LHCN-M2 (cell line): Measurements from ENCODE around the gene GLT8D2. TPM values are rescaled to one million over a fixed set of nuclear protein-coding genes. Genes with fewer than 3 reads are reported as not detected.
"Not testable (repeated sequence)": the region's sequence is repeated elsewhere in the genome, so short reads cannot be mapped to it uniquely, and the experiment has no call there.

Source experiments
- DNase-seq: peaks from one replicate; pipeline ENCODE4 v3.0.0-alpha.2; 2012; ENCODE audit warnings: low read depth
- total RNA-seq: library from RNA; depleted of rRNA; stranded (reverse); fragments of >200 nt; gene quantifications from 2 replicates; pipeline ENCODE4 v1.2.3, GENCODE V29; 2014

GLT8D2 gene
- total RNA-seq, 1 experiment from 2014 or later = 42.0 TPM

DNA sequence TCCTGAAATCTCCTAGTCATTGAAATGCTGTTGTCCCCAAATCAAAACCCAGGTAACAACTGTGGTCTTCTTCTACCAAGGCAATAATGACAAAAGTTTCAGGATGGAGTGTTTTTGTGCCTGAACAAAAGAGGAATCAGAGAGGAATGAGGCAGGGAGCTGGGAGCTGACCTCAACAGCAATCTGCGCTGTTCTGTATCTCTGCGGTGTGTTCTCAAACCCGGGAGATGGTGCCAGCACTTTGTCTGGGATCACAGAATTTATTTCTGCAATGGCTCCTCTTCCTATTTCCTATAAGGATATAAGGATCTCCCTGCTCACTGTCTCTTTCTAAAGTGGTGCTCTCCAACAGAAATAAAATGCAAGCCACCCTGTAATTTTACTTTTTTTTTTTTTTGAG, 449 bp upstream of the GLT8D2 start:
- no peak for DNase-seq

DNA sequence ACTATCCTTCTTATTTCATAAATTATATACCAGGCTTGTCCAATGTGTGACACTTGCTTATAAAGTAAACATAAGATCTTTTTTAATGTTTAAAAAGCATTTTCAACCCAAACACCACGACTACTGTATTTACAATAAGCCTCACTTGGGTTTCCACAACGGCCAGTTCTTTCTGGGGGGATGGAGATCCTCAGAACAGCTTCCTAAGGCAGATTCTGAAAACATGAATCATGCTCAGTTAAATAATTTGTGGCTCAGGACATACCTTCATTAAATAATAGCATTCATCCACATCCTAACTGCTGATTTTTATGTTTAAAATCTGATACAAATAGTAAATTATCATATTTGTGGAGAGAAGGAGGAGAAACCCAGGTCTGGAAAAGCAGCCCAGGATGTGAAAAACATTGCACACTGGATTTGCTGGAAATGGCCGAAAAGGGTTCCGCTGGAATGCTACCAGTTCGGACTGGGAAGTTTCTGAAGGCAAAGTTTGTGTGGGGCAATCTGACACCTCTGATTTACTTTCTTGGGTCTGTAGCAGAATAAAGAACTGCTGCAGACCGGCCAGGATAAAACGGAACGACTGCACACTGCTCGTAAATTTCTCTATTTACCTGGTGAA, 597 bp downstream of the GLT8D2 start:
- peak; percentile 54 for DNase-seq

DNA sequence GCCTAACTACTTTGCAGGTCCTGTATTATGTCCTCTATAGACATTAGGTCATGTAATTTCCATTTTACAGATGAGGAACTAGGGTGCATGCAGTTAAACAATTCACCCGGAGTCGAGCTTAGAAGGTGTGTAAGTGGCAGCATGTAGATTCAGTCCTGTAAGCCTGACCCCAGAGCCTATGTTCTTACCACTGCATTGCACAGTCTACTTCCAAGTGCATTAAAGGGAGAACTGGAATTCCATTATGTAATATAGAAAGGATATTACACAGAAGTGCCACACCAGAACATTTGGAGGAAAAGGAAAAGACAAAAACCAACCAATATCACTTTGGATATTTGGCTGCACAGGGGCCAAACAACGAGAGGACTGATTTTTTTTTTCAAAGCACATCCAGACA, 1.2 kb downstream of the GLT8D2 start:
- no peak for DNase-seq

GRCh38 chr12:104048162-104048561, 1.8 kb downstream of the GLT8D2 start:
- DNase-seq = no peak

DNA sequence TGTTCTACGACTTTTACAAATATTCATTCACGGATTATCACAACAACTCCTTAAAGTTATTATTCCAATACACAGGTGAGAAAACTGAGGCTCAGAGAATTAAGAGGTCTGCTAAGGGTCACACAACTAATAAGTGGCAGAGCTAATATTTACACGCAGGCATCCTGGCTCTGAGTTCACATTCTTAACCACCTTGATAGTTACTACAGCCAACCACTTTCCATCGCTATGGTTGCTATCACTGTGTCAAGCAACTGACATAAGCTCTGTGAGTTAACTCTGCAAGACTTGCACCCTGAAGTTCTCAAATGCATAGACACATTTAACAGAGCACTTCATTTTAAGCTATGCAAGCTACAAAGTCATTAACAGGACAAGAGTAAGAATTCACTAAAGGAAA, 3.7 kb downstream of the GLT8D2 start:
- DNase-seq = no peak

DNA sequence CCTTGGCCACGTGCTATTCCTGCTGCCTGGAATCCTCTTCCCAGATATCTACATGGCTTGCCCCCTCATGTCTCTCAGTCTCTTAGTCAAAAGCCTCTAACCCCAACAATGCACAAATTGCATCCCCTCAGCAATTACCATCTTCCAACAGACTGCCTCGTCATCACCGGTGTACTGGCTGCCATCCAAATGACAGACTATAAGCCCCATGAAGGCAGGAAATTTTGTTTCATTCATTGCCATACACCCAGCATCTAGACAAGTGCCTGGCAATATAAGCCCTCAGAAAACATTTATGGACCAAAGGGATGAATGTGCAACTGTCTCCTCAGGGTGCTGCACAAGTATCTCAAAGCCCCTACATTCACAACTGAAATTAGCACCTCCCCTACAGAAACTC, 5.8 kb downstream of the GLT8D2 start:
- no peak for DNase-seq

DNA sequence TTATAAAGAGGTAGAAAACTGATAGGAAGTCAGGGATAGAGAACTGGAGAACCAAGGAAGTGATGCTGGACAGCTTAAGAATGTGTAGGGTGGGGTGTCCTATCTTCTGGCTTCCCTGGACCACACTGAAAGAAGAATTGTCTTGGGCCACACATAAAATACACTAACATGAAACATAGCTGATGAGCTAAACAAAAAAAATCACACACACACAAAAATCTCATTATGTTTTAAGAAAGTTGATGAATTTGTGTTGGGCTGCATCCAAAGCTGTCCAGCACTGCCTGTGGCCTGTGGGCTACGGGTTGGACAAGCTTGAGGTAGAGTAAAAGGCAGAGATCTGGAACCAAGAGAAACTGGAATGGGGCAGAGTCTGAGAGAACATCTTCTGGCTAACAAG, 7.4 kb downstream of the GLT8D2 start:
- no peak for DNase-seq

GRCh38 chr12:104039769-104040168, 10.2 kb downstream of the GLT8D2 start:
- not testable (repeated sequence) for DNase-seq

DNA sequence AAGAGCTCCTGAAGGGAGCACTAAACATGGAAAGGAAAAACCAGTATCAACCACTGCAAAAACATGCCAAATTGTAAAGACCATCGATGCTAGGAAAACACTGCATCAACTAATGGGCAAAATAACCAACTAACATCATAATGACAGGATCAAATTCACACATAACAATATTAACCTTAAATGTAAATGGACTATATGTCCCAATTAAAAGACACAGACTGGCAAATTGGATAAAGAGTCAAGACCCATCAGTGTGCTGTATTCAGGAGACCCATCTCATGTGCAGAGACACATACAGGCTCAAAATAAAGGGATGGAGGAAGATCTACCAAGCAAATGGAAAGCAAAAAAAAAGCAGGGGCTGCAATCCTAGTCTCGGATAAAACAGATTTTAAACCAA, 13.8 kb downstream of the GLT8D2 start:
- DNase-seq = not testable (repeated sequence)

DNA sequence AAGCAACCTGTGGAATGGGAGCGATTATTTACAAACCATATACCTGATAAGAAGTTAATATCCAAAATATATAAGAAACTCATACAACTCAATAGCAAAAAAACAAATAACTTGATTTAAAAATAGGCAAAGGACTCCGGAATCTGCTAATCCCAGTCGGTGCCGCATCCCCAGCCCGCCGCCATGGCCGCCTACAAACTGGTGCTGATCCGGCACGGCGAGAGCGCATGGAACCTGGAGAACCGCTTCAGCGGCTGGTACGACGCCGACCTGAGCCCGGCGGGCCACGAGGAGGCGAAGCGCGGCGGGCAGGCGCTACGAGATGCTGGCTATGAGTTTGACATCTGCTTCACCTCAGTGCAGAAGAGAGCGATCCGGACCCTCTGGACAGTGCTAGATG, 19.4 kb downstream of the GLT8D2 start:
- not testable (repeated sequence) for DNase-seq

- no peak for DNase-seq
Observed at GRCh38 chr12:104026841-104027599, 23.0 kb downstream of the GLT8D2 start.

GRCh38 chr12:104025771-104026170, 24.2 kb downstream of the GLT8D2 start:
- no peak for DNase-seq

DNA sequence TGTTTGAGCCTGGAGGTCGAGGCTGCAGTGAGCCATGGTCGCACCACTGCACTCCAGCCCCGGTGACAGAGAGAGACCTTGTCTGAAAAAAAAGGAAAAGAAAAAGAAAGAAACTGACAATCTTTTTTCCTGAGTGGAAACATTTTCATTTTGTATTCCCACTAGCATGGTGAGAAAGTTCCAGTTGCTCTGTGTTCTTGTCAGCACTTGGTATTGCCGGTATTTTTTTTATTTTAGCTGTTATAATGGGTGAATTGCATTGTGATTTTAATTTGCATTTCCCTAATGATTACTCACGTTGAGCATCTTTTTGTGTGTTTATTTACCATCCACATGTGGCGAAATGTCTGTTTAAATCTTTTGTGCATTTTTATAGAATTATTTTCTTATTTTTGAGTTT, 25.6 kb downstream of the GLT8D2 start:
- no peak for DNase-seq

- no peak for DNase-seq
Observed at GRCh38 chr12:104023710-104024109, 26.3 kb downstream of the GLT8D2 start.

GRCh38 chr12:104022786-104023185, 27.2 kb downstream of the GLT8D2 start:
- no peak for DNase-seq

DNA sequence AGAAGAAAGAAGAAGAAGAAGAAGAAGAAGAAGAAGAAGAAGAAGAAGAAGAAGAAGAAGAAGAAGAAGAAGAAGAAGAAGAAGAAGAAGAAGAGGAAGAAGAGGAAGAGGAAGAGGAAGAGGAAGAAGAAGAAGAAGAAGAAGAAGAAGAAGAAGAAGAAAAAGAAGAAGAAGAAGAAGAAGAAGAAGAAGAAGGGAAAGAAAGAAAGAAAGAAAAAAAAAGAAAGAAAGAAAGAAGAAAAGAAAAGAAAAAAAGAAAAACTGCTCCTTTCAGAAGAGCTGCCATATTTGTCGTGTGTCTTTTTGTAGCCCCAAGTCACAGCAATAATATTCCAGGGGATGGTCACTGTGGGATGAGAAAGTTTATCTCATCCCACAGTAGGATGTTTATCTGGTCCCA, 28.1 kb downstream of the GLT8D2 start:
- DNase-seq = not testable (repeated sequence)

DNA sequence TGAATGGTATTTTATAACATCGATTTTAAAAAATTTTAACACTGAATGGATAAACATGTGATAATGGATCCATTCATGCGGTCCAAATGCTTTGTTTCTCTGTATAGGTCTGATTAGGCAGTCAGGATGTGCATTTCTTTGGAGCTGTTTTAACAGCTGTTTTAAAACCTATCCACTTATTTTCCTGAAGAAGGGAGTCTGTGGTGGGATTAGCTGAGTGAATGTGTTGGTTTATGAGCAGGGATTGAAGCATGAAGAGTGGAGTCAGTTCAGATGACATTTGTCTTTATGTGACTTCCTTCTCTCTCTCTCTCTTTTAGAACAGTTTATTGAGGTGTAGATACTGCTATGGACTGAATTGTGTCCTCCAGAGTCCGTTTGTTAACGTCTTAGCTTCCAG, 37.7 kb downstream of the GLT8D2 start:
- DNase-seq = peak; percentile 80

- peak; percentile 99 for DNase-seq
Observed at GRCh38 chr12:104011253-104011652, 38.7 kb downstream of the GLT8D2 start.

DNA sequence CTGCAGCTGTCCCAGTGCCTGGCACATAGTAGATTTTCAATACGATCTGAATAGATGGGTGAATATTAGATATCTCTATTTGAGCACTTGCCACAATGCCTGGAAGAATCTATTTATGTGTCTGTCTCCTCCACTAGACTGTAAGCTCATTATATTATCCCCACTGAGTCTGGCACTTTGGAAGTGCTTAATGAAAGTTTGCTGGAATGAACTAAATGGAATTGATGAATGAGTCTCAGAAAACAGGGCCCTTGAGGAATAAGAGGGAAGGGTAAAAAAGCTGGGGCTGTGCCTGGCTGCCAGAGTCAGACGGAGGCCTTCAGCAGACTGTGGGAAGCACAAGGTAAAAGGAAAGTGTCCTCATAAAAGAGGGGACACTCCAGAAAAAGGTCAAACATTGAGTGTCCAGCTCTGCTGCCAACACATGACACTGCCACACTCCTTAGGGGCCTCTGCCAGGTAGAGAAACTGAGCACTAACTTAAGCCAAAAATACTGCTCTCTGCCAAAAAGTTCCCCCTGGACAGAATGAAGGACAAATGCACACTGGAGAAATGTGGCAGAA, 39.3 kb downstream of the GLT8D2 start:
- DNase-seq = no peak

- DNase-seq = no peak
Observed at GRCh38 chr12:104010121-104010520, 39.9 kb downstream of the GLT8D2 start.

GRCh38 chr12:104006929-104007328, 43.1 kb downstream of the GLT8D2 start:
- DNase-seq = peak; percentile 70

- no peak for DNase-seq
Observed at GRCh38 chr12:104003596-104003995, 46.4 kb downstream of the GLT8D2 start.

DNA sequence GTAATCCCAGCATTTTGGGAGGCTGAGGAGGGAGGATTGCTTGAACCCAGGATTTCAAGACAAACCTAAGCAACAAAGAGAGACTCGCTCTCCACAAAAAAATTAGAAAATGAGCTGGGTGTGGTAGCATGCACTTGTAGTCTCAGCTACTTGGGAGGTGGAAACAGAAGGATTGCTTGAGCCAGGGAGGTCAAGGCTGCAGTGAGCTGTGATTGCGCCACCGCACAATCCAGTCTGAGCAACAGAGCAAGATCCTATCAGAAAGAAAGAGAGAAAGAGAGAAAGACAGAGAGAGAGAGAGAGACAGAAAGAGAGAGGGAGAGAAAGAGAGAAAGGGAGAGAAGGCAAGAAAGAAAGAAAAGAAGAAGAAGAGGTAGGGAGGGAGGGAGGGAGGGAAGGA, 47.3 kb downstream of the GLT8D2 start:
- no peak for DNase-seq
